Coronary artery (tissue), 2 donors: ENCODE data around the gene MAPKAP1.
A peak's percentile ranks its signal among the peaks of the same experiment; 100 is the strongest.

Experiments used
- DNase-seq: peaks from one replicate; pipeline ENCODE4 v3.0.0-alpha.2; 2017; ENCODE audit warnings: low spot score
- H3K27ac ChIP-seq, 2 donors: fragments of 200-600 bp; sonication (generic); one replicate each; pipeline ENCODE4 v1.5.1; 2016 to 2019
- H3K4me3 ChIP-seq: fragments of 200-600 bp; sonication (generic); 2 replicates; pipeline ENCODE4 v1.5.1; 2016; ENCODE audit warnings: mild to moderate bottlenecking, moderate library complexity
- TF ChIP-seq, protein P1 (sequence below): fragments of 200-600 bp; sonication (generic); IDR thresholded peaks from one replicate; pipeline ENCODE4 v1.5.1; 2019; ENCODE audit warnings: antibody characterized with exemption

The MAPKAP1 gene

DNA sequence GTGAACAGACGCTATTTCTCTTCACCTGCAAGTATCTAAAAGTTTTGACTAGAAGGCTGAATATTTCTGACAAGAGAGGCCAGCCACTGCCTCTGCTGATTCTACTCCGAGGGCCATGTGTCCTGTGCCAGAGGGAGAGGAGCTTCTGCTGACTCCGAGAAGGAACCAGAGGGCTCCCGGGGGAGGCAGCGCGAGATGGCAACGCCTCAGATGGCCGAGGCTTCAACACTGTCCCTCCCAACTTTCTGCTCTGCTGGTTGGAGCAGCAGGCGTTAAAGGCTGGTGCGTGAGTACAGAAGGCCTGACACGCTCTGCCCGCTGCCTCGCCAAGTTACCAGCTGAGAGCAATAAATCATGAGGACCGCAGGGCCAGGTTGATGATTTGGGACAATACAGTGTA lies 266.6 kb downstream of the MAPKAP1 start:
- TF ChIP-seq, protein P1, sequence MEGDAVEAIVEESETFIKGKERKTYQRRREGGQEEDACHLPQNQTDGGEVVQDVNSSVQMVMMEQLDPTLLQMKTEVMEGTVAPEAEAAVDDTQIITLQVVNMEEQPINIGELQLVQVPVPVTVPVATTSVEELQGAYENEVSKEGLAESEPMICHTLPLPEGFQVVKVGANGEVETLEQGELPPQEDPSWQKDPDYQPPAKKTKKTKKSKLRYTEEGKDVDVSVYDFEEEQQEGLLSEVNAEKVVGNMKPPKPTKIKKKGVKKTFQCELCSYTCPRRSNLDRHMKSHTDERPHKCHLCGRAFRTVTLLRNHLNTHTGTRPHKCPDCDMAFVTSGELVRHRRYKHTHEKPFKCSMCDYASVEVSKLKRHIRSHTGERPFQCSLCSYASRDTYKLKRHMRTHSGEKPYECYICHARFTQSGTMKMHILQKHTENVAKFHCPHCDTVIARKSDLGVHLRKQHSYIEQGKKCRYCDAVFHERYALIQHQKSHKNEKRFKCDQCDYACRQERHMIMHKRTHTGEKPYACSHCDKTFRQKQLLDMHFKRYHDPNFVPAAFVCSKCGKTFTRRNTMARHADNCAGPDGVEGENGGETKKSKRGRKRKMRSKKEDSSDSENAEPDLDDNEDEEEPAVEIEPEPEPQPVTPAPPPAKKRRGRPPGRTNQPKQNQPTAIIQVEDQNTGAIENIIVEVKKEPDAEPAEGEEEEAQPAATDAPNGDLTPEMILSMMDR = no peak
- Histone ChIP-seq H3K27ac (no peak overlapping the region), H3K4me3 (no peak overlapping the region)
- DNase-seq = peak; percentile 26

DNA sequence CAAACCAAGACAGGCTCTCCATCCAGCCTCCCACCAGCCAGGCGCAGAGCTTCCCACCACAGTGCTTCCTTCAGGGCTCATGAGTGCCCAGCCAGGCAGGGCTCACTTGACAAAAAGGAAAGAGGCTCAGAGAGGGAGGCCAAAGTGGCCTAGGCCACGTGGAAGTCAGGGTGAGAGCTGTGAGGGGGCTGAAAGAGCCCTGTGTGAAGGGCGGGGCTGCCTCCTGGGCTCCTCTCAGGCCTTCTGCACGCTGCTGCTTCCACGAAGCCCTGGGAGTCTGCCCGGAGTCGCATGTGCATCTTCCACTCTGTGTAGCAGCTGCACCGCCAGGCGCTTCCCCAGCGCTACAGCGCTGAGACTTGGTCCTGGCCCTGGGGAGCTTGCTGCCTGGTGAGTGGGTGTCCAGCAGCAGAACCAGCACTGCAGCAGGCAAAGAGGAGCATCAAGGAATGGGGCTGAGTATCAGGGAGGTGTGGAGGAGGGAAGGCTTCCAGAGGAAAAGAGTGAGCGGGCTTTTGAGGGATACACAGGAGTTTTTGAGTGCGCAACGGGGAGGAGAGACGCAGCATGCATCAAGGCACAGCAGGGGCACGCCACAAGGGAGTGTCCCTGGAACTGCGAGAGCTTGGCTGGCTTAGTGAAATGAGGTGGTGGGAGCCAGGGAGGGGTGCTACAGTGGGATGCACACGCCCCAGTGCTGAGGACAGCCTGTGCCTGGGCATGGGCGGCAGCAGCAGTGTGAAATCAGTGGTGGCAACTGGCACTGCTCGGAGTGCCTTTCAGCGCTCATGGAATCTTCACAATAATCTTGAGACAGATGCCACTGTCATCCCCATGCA lies 267.4 kb downstream of the MAPKAP1 start:
- no peak overlapping the region for H3K27ac ChIP-seq
- no peak overlapping the region for H3K4me3 ChIP-seq
- TF ChIP-seq, protein P1 = no peak
- peak; percentile 62 for DNase-seq

DNA sequence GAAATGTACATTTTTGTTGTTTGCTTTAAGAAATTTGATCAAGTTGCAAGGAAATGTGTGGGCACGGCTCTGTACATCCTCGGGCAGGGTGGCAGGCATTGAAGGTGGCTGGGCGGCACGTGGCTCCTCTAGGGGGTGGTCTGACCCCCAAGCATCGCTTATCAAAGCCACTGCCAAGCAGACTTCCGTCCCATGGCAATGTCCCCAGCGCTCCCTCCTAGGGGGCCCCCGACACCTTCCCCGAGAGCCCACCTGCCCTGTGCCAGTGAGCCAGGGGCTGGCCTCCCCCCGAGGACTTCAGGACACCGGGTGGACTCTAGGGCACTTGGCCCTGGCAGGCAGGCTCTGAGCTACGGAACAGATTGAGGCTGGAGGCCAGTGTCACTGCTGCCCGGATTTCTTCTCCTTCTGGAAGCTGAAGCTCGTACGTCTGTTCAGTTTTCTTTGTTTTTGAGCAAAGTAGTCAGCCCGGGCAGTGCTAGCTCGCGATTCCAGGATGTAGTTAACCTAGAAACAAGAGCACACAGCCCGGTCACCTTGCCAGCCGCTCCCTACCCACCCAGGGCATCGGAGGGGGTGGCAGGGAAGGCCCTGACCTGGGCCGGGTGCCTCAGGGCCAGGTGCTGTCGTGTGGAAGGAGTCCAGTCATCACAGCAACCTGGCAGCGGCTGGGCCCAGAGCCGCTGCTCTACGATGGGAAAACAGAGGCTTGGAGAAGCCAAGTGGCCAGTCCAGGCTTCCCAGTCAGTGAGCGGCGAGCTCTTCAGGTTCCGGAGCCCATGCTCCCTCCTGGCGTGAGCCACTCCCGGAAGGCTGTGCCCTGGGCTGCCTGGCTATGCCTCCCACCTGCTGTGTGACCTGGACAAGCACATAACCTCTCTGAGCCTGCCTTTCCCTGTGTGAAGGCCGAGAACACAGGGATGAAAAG lies 268.2 kb downstream of the MAPKAP1 start:
- DNase-seq = peak; percentile 62
- TF ChIP-seq, protein P1 = no peak

DNA sequence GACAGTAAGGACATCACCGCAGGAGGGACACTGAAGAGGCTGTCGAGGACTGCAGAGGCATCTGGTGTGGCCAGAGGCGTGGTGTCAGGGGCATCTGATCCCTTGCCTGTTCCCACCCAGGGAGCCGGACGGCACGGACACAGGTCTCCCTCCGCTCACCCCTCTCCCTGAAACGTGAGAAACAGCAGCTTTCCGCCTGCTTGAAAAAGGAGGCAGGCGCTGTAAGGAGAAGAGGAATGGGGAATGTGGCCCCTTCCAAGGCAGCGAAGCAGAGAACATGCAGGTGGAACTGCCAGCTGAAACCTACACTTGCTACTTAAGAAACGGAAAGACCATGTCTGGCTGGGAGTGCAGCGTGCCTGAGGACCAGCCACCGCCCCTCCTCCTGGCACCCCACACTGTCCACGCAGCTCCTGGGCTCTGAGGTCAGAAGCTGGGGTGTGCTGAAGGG lies 269.2 kb downstream of the MAPKAP1 start:
- H3K4me3 ChIP-seq = no peak overlapping the region
- TF ChIP-seq, protein P1 = no peak
- no peak overlapping the region for H3K27ac ChIP-seq
- DNase-seq = peak; percentile 49

More for the DNA sequence above, 268.2 kb downstream of the MAPKAP1 start:
- Histone ChIP-seq H3K27ac (no peak overlapping the region), H3K4me3 (no peak overlapping the region)

DNA sequence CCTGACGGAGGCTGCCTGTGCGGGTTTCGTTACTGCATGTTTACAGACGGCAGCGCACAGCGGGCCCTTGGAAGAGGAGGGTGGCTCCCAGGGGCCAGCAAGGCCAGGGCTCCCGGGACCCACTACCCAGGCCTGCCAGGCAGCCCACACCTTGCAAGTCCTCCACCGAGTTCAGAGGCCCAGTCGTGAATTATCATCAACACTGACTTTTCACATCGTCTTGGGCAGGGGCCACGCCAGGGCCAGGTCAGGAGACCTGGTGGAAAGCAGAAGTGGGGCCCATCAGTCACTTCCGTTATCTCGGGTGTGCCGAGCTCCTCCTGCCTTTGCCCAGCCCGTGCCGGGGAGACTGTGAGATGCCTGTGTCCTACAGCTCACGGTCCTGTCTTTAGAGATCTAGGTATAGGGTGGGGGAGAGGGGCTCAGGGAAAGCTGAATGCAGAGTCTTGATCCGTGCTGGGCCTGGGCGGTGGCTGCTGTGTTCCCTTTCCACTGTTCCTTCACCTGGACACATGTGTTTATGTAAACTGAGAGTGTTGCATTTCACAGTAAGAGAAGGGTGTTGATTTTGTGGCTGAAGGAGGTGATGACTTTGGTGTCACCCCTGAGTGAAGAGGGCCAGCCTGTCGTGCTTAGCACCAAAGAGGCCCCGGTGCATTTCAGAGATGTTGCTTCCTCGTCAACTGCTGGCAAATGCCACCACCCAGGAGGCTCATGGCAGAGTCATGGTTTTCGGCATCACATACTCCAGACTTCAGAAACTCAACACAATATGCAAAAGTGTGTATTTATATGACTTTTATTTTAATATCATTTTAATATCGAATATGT lies 270.2 kb downstream of the MAPKAP1 start:
- DNase-seq = peak; percentile 56
- no peak overlapping the region for H3K27ac ChIP-seq
- TF ChIP-seq, protein P1 = no peak
- H3K4me3 ChIP-seq = no peak overlapping the region

DNA sequence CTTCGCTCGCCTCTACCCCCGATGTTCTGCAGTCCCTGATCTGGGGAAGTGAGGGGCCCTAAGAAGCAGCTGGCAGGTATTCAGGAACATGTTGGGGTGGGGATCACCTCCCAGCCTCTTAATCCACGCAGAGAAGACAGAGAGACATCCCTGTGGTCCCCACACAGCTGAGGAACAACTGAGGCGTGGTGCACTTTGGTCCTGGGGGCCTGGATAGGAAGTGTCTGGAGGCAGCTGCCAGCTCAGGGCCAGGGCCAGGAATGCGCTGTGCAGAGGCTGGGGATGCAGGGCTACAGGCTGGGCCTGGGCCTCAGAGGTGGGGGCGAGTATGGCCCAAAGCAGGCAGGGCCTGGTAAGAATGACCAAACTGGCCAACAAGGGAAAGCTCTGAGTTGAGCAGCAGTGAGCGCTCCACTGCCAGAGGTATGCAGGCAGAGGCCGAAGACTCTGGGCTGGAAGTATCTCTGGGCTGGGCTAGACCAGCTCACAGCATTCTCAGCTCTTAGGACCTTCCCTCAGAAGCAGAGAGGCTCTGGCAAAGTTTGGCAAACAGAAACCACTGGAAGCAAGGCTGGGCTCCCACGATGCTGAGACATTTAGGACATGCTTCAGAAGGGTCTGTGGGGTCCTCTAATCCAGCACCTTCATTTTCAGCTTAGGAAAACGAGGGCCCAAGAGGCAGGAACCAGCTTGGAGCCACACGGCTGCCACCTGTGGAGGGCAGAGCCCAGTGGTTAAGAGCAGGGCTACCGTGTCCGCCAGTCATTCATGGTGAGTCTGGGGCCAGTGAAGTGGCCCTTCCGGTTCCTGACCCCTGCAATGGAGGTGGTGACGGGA lies 271.0 kb downstream of the MAPKAP1 start:
- TF ChIP-seq, protein P1 = no peak
- no peak overlapping the region for H3K27ac ChIP-seq
- no peak overlapping the region for H3K4me3 ChIP-seq
- DNase-seq = peak; percentile 59
